K562 (cell line): ENCODE measurements around the gene CIAO3. TPM values are rescaled to one million over a fixed set of nuclear protein-coding genes. Genes with fewer than 3 reads are reported as not detected.

Source experiments
- CCAR2 ChIP-seq: fragments of 200-400 bp; formaldehyde crosslinking; IDR thresholded peaks from 2 replicates; pipeline ENCODE4 v1.6.1; 2017; ENCODE audit warnings: mild to moderate bottlenecking, low read depth, low read length
- HDAC6 ChIP-seq: IDR thresholded peaks from 2 replicates; pipeline ENCODE4 v1.6.1; 2012; ENCODE audit warnings: low read depth, mild to moderate bottlenecking, control low read depth, inconsistent platforms, low read length, moderate library complexity
- HLTF ChIP-seq: fragments of 450-650 bp; IDR thresholded peaks from 2 replicates; pipeline ENCODE4 v1.6.1; 2016
- KDM2B ChIP-seq: fragments of 250-450 bp; sonication (Bioruptor Pico); IDR thresholded peaks from 2 replicates; pipeline ENCODE4 v1.8.0; 2021; ENCODE audit warnings: mild to moderate bottlenecking, moderate library complexity
- PHF8 ChIP-seq: fragments of 200-600 bp; sonication (generic); IDR thresholded peaks from 2 replicates; pipeline ENCODE4 v1.6.1; 2012; ENCODE audit warnings: mixed run types, mild to moderate bottlenecking, inconsistent platforms, low read length, moderate library complexity, borderline replicate concordance
- POLR2B ChIP-seq: fragments of 450-650 bp; IDR thresholded peaks from 2 replicates; pipeline ENCODE4 v1.6.1; 2018; ENCODE audit warnings: low read depth; ENCODE audit not compliant: partially characterized antibody
- POU5F1 ChIP-seq: fragments of 150-350 bp; IDR thresholded peaks from 2 replicates; pipeline ENCODE4 v1.6.1; 2014; ENCODE audit warnings: borderline replicate concordance, low read length, low read depth, mild to moderate bottlenecking; ENCODE audit not compliant: partially characterized antibody
- RB1 ChIP-seq: fragments of 450-650 bp; IDR thresholded peaks from 2 replicates; pipeline ENCODE4 v1.6.1; 2017; ENCODE audit warnings: low read depth, mild to moderate bottlenecking
- RBM14 ChIP-seq: fragments of 200-400 bp; formaldehyde crosslinking; IDR thresholded peaks from 2 replicates; pipeline ENCODE4 v1.6.1; 2018; ENCODE audit warnings: low read depth, mild to moderate bottlenecking, low read length, moderate library complexity, borderline replicate concordance; ENCODE audit not compliant: insufficient read depth
- SMARCC2 ChIP-seq: fragments of 450-650 bp; IDR thresholded peaks from 2 replicates; pipeline ENCODE4 v1.6.1; 2017; ENCODE audit warnings: antibody characterized with exemption, moderate library complexity, mild to moderate bottlenecking, low read depth
- TAF15 ChIP-seq: fragments of 200-400 bp; formaldehyde crosslinking; IDR thresholded peaks from 2 replicates; pipeline ENCODE4 v1.6.1; 2017; ENCODE audit warnings: mild to moderate bottlenecking, low read depth, low read length, moderate library complexity
- THAP12 ChIP-seq: fragments of 250-450 bp; sonication (Bioruptor Pico); IDR thresholded peaks from 2 replicates; pipeline ENCODE4 v1.9.0; 2021; ENCODE audit warnings: mild to moderate bottlenecking, inconsistent platforms
- ZBTB49 ChIP-seq: sonication (generic); formaldehyde crosslinking; IDR thresholded peaks from 2 replicates; pipeline ENCODE4 v1.8.0; 2022; ENCODE audit warnings: missing genetic modification reagents, mild to moderate bottlenecking, borderline replicate concordance
- ZNF561 ChIP-seq: fragments of 450-650 bp; formaldehyde crosslinking; conservative IDR thresholded peaks from 2 replicates; pipeline ENCODE4 v1.4.0; 2020; ENCODE audit warnings: mild to moderate bottlenecking, moderate library complexity
- polyA plus RNA-seq, 8 experiments: library from polyadenylated mRNA; depleted of rRNA in 4 of 8; stranded (reverse) in 5 of 8; unstranded in 3 of 8; fragments of >200 nt; fragmentation: Nextera tagmentation in 2 of 8; fragmentation: Illumina TruSeq in 1 of 8; extraction: Ambion mirVana in 2 of 8; extraction: Trizol in 1 of 8; gene quantifications; 2 replicates each; pipeline versions ENCODE4 v1.2.1 to v1.2.3, GENCODE V29; 2011 to 2014; ENCODE audit warnings: inconsistent platforms in 1 of 8, missing spikeins in 1 of 8
- total RNA-seq, 7 experiments: library from RNA; depleted of rRNA in 6 of 7; stranded (reverse); fragments of >200 nt in 6 of 7; fragmentation: Illumina TruSeq in 2 of 7; extraction: Trizol in 2 of 7; gene quantifications; 2 replicates each; pipeline versions ENCODE4 v1.2.1 to v1.2.3, GENCODE V29; 2011 to 2021; ENCODE audit warnings: low replicate concordance in 1 of 7
- TF ChIP-seq, protein P1 (sequence below): sonication (generic); IDR thresholded peaks from 2 replicates; pipeline ENCODE4 v1.6.1; 2016

CIAO3 gene
- total and polyA plus RNA-seq, 9 of the 15 experiments (the other 6 are each of a cell fraction or from before 2014, with no cell fraction given), result 2.2 to 35.6 (median 18.7) TPM

DNA sequence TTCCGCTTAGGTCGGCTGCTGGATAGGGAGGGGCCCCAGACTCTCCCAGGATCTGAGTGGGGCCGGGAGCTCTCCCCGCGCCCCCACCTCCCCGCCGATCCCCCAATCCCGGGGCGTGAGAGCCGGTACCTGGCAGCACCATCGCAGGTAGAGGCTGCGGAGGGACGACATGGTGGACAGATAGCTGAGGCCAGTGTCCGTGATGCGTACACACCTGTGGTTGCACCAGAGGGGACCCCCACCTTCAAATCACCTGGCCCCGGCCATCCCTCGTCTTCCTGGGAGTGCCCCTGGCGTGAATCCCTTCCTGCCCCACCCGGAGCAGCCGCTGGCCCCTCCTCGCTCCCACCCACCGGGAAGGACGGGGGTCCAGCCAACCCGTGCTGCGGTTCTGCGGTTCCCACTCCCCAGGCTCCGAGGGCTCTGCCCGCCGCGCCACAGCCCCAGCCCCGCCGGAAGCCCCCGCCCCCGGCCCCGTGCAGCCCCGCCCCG, 45.9 kb downstream of the CIAO3 start (continued):
- TF ChIP-seq KDM2B (CRISPR knock-in tag) (no peak), CCAR2 (no peak), HDAC6 (no peak), POU5F1 (no peak), ZNF561 (CRISPR knock-in tag) (no peak), POLR2B (no peak), PHF8 (peak; percentile 30; the same call in 1 of the 2 replicates), RBM14 (no peak), HLTF (no peak), ZBTB49 (CRISPR knock-in tag) (no peak), TAF15 (no peak), THAP12 (no peak), RB1 (no peak), SMARCC2 (no peak)
- TF ChIP-seq, protein P1, sequence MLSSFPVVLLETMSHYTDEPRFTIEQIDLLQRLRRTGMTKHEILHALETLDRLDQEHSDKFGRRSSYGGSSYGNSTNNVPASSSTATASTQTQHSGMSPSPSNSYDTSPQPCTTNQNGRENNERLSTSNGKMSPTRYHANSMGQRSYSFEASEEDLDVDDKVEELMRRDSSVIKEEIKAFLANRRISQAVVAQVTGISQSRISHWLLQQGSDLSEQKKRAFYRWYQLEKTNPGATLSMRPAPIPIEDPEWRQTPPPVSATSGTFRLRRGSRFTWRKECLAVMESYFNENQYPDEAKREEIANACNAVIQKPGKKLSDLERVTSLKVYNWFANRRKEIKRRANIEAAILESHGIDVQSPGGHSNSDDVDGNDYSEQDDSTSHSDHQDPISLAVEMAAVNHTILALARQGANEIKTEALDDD, result no peak
